GM23338 (cell line): ENCODE data around the gene KLHDC7A. TPM values are rescaled to one million over a fixed set of nuclear protein-coding genes. Genes with fewer than 3 reads are reported as not detected.

Experiments
- ATAC-seq: fragments of 200-7000 bp; cut with Tn5 transposase; 3 replicates; pipeline ENCODE4 v1.9.1; 2020
- DNase-seq: peaks from one replicate; pipeline ENCODE4 v3.0.0-alpha.2; 2015; ENCODE audit warnings: low spot score
- H2AFZ ChIP-seq: fragments of 200-600 bp; sonication (generic); 2 replicates; pipeline ENCODE4 v1.8.0; 2016; ENCODE audit warnings: antibody characterized with exemption, mild to moderate bottlenecking, moderate library complexity
- H3F3A ChIP-seq: fragments of 200-600 bp; sonication (generic); replicated peaks from 2 replicates; pipeline ENCODE4 v1.8.0; 2017; ENCODE audit warnings: antibody characterized with exemption, mixed run types, low read depth
- H3K27ac ChIP-seq: fragments of 200-600 bp; sonication (generic); 2 replicates; pipeline ENCODE4 v1.6.1; 2016; ENCODE audit warnings: low read depth
- H3K27me3 ChIP-seq: fragments of 200-600 bp; sonication (generic); 2 replicates; pipeline ENCODE4 v1.8.0; 2016; ENCODE audit warnings: mild to moderate bottlenecking, mixed run types, moderate library complexity; ENCODE audit not compliant: insufficient read depth
- H3K36me3 ChIP-seq: fragments of 200-600 bp; sonication (generic); 2 replicates; pipeline ENCODE4 v1.8.0; 2016; ENCODE audit warnings: mild to moderate bottlenecking; ENCODE audit not compliant: insufficient read depth
- H3K4me1 ChIP-seq: fragments of 200-600 bp; sonication (generic); 2 replicates; pipeline ENCODE4 v1.8.0; 2016; ENCODE audit warnings: mild to moderate bottlenecking, moderate library complexity; ENCODE audit not compliant: insufficient read depth
- H3K4me2 ChIP-seq: fragments of 200-600 bp; sonication (generic); 2 replicates; pipeline ENCODE4 v1.7.1; 2017; ENCODE audit warnings: mixed run types
- H3K4me3 ChIP-seq: fragments of 200-600 bp; sonication (generic); 2 replicates; pipeline ENCODE4 v1.6.1; 2016; ENCODE audit warnings: mixed run types
- H3K79me2 ChIP-seq: fragments of 200-600 bp; sonication (generic); replicated peaks from 2 replicates; pipeline ENCODE4 v1.8.0; 2017; ENCODE audit warnings: mild to moderate bottlenecking; ENCODE audit not compliant: insufficient read depth
- H3K9me2 ChIP-seq: fragments of 200-600 bp; sonication (generic); 2 replicates; pipeline ENCODE4 v1.8.0; 2017; ENCODE audit not compliant: insufficient read depth
- H4K20me1 ChIP-seq: fragments of 200-600 bp; sonication (generic); replicated peaks from 2 replicates; pipeline ENCODE4 v1.8.0; 2017; ENCODE audit warnings: mild to moderate bottlenecking; ENCODE audit not compliant: insufficient read depth
- H3K27ac Mint-ChIP-seq: 2 replicates; pipeline ENCODE4 v1.8.0; 2020; ENCODE audit warnings: inconsistent platforms, mild to moderate bottlenecking, moderate library complexity, mixed read lengths
- H3K27me3 Mint-ChIP-seq: 3 replicates; pipeline ENCODE4 v1.8.0; 2022; ENCODE audit warnings: low read depth, mild to moderate bottlenecking, moderate library complexity, mixed read lengths, inconsistent platforms; ENCODE audit not compliant: insufficient read depth, poor library complexity
- H3K36me3 Mint-ChIP-seq: 3 replicates; pipeline ENCODE4 v1.8.0; 2021; ENCODE audit warnings: low read depth, mild to moderate bottlenecking, inconsistent platforms, moderate library complexity, mixed read lengths
- H3K4me1 Mint-ChIP-seq: 3 replicates; pipeline ENCODE4 v1.8.0; 2020; ENCODE audit warnings: mild to moderate bottlenecking, inconsistent platforms, mixed read lengths
- H3K4me3 Mint-ChIP-seq: 3 replicates; pipeline ENCODE4 v1.8.0; 2021; ENCODE audit warnings: moderate library complexity, mild to moderate bottlenecking, inconsistent platforms, mixed read lengths
- H3K9me3 Mint-ChIP-seq: 3 replicates; pipeline ENCODE4 v1.8.0; 2020; ENCODE audit warnings: moderate library complexity, mild to moderate bottlenecking, inconsistent platforms, mixed read lengths
- CREB1 ChIP-seq: fragments of 250-450 bp; sonication (Bioruptor Pico); IDR thresholded peaks from 2 replicates; pipeline ENCODE4 v1.5.0; 2020; ENCODE audit warnings: low read depth, mild to moderate bottlenecking, moderate library complexity
- EZH2 ChIP-seq: fragments of 200-600 bp; sonication (generic); IDR thresholded peaks from one replicate; pipeline ENCODE4 v1.8.0; 2017; ENCODE audit warnings: antibody characterized with exemption, mild to moderate bottlenecking, low read depth; ENCODE audit not compliant: unreplicated experiment
- EZH2phosphoT487 ChIP-seq: fragments of 200-600 bp; sonication (generic); IDR thresholded peaks from one replicate; pipeline ENCODE4 v1.8.1; 2018; ENCODE audit warnings: antibody characterized with exemption; ENCODE audit not compliant: unreplicated experiment
- JUNB ChIP-seq: IDR thresholded peaks from one replicate; pipeline ENCODE4 v1.6.1; 2016; ENCODE audit warnings: antibody characterized with exemption; ENCODE audit not compliant: unreplicated experiment
- NANOG ChIP-seq: IDR thresholded peaks from 2 replicates; pipeline ENCODE4 v1.6.1; 2016; ENCODE audit warnings: antibody characterized with exemption, borderline replicate concordance
- POLR2AphosphoS5 ChIP-seq: IDR thresholded peaks from 2 replicates; pipeline ENCODE4 v1.6.1; 2016; ENCODE audit warnings: antibody characterized with exemption, low read depth
- STAT1 ChIP-seq: IDR thresholded peaks from one replicate; pipeline ENCODE4 v1.6.1; 2016; ENCODE audit warnings: antibody characterized with exemption; ENCODE audit not compliant: unreplicated experiment
- ZNF114 ChIP-seq: fragments of 250-450 bp; sonication (Bioruptor Pico); IDR thresholded peaks from 2 replicates; pipeline ENCODE4 v1.5.0; 2020; ENCODE audit warnings: mild to moderate bottlenecking, moderate library complexity
- ZNF331 ChIP-seq: fragments of 250-450 bp; sonication (Bioruptor Pico); IDR thresholded peaks from 2 replicates; pipeline ENCODE4 v1.5.0; 2020; ENCODE audit warnings: low read depth, mild to moderate bottlenecking, moderate library complexity
- polyA plus RNA-seq: library from polyadenylated mRNA; unstranded; fragments of >200 nt; fragmentation: Nextera tagmentation; extraction: Ambion mirVana; gene quantifications from 2 replicates; pipeline ENCODE4 v1.2.1, GENCODE V29; 2016
- total RNA-seq: library from RNA; depleted of rRNA; stranded (reverse); fragments of >200 nt; shearing (Covaris generic); gene quantifications from 2 replicates; pipeline ENCODE4 v1.2.3, GENCODE V29; 2014
- TF ChIP-seq, protein P1 (sequence below): IDR thresholded peaks from 2 replicates; pipeline ENCODE4 v1.6.1; 2016; ENCODE audit warnings: antibody characterized with exemption
- TF ChIP-seq, protein P2 (sequence below), 2 experiments: fragments of 200-600 bp in 1 of 2; sonication (generic) in 1 of 2; conservative IDR thresholded peaks; 2 replicates each; pipeline versions ENCODE4 v1.5.1 to v1.6.1; 2016 to 2017; ENCODE audit warnings: antibody characterized with exemption in 2 of 2, low read depth in 2 of 2, mild to moderate bottlenecking in 2 of 2, moderate library complexity in 1 of 2
- TF ChIP-seq, protein P3 (sequence below): fragments of 250-450 bp; sonication (Bioruptor Pico); IDR thresholded peaks from 2 replicates; pipeline ENCODE4 v1.5.0; 2020; ENCODE audit warnings: mild to moderate bottlenecking, moderate library complexity

The KLHDC7A gene
- total and polyA plus RNA-seq, 2 experiments from 2014 or later: 4.5 to 22.4 TPM

DNA sequence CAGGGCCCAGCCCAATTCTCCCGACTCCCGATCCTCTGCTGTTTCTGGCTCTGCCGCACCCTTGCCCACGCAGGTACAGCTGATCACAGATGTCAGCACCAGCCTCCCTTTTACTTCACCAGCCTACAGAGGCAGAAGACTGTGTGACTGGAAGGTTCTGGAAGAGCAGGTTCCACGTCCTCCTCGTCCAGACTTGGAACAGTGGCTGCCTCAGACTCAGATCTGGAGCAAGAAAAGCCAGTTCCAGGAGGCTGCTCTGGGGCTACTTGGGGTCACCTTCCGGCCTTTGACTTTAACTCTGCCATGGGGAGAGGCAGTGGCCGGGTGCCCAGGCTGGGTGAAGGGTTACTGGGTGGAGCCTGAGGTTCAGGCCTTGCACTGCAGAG is 16.1 kb upstream of the KLHDC7A start (continued):
- TF ChIP-seq, protein P1, sequence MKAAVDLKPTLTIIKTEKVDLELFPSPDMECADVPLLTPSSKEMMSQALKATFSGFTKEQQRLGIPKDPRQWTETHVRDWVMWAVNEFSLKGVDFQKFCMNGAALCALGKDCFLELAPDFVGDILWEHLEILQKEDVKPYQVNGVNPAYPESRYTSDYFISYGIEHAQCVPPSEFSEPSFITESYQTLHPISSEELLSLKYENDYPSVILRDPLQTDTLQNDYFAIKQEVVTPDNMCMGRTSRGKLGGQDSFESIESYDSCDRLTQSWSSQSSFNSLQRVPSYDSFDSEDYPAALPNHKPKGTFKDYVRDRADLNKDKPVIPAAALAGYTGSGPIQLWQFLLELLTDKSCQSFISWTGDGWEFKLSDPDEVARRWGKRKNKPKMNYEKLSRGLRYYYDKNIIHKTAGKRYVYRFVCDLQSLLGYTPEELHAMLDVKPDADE: no peak
- TF ChIP-seq CREB1 (CRISPR knock-in tag) (no peak), NANOG (no peak), ZNF331 (CRISPR knock-in tag) (no peak)

DNA sequence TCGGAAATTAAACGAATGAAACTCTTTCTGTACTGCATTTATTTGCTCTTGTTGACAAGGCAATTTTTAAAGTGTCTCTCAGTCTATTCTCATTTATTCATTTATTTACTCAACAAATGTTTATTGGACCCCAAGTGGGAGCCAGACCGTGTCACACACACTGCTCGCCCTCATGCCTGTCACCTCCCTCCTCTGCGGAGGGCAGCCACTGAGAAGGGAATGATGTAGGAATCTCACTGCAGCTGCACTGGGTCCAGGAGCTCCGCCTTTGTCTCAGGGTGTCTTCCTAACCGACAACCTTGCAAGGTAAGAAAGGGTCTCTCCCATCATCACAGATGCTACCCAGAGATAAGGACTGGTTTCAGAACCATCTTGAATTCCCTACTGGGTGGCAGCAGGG is 14.1 kb upstream of the KLHDC7A start:
- Histone ChIP-seq H3K9me2 (no peaks in the 10 kb centered on the region), H3K27ac (no peak overlapping the region), H4K20me1 (no peaks in the 10 kb centered on the region), H3K27me3 (no peaks in the 10 kb centered on the region), H3K36me3 (no peaks in the 10 kb centered on the region), H3K4me3 (no peak overlapping the region), H3K4me2 (no peak overlapping the region), H3F3A (no peaks in the 10 kb centered on the region), H3K4me1 (peaks cover 6% of the 10 kb centered on the region; the same call in 1 of the 2 replicates), H3K79me2 (no peaks in the 10 kb centered on the region), H2AFZ (no peak overlapping the region)
- Mint-ChIP-seq H3K27ac (no peak overlapping the region), H3K36me3 (peaks cover 2% of the 10 kb centered on the region; the same call in 1 of the 3 replicates), H3K9me3 (no peaks in the 10 kb centered on the region), H3K27me3 (peaks cover 3% of the 10 kb centered on the region), H3K4me1 (peaks cover 11% of the 10 kb centered on the region), H3K4me3 (no peak overlapping the region)
- ATAC-seq (no peak), DNase-seq (no peak)
- TF ChIP-seq STAT1: no peak
- TF ChIP-seq, protein P2, sequence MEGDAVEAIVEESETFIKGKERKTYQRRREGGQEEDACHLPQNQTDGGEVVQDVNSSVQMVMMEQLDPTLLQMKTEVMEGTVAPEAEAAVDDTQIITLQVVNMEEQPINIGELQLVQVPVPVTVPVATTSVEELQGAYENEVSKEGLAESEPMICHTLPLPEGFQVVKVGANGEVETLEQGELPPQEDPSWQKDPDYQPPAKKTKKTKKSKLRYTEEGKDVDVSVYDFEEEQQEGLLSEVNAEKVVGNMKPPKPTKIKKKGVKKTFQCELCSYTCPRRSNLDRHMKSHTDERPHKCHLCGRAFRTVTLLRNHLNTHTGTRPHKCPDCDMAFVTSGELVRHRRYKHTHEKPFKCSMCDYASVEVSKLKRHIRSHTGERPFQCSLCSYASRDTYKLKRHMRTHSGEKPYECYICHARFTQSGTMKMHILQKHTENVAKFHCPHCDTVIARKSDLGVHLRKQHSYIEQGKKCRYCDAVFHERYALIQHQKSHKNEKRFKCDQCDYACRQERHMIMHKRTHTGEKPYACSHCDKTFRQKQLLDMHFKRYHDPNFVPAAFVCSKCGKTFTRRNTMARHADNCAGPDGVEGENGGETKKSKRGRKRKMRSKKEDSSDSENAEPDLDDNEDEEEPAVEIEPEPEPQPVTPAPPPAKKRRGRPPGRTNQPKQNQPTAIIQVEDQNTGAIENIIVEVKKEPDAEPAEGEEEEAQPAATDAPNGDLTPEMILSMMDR (conservative IDR thresholded peaks at IDR 0.05; ENCODE audit: low read depth in 2 of 2): no peak
- no peak for TF ChIP-seq EZH2phosphoT487
- no peak for TF ChIP-seq ZNF114 (CRISPR knock-in tag)
- TF ChIP-seq, protein P1: no peak
- TF ChIP-seq ZNF331 (CRISPR knock-in tag): no peak
- TF ChIP-seq EZH2: no peak
- no peak for TF ChIP-seq NANOG
- TF ChIP-seq, protein P3, sequence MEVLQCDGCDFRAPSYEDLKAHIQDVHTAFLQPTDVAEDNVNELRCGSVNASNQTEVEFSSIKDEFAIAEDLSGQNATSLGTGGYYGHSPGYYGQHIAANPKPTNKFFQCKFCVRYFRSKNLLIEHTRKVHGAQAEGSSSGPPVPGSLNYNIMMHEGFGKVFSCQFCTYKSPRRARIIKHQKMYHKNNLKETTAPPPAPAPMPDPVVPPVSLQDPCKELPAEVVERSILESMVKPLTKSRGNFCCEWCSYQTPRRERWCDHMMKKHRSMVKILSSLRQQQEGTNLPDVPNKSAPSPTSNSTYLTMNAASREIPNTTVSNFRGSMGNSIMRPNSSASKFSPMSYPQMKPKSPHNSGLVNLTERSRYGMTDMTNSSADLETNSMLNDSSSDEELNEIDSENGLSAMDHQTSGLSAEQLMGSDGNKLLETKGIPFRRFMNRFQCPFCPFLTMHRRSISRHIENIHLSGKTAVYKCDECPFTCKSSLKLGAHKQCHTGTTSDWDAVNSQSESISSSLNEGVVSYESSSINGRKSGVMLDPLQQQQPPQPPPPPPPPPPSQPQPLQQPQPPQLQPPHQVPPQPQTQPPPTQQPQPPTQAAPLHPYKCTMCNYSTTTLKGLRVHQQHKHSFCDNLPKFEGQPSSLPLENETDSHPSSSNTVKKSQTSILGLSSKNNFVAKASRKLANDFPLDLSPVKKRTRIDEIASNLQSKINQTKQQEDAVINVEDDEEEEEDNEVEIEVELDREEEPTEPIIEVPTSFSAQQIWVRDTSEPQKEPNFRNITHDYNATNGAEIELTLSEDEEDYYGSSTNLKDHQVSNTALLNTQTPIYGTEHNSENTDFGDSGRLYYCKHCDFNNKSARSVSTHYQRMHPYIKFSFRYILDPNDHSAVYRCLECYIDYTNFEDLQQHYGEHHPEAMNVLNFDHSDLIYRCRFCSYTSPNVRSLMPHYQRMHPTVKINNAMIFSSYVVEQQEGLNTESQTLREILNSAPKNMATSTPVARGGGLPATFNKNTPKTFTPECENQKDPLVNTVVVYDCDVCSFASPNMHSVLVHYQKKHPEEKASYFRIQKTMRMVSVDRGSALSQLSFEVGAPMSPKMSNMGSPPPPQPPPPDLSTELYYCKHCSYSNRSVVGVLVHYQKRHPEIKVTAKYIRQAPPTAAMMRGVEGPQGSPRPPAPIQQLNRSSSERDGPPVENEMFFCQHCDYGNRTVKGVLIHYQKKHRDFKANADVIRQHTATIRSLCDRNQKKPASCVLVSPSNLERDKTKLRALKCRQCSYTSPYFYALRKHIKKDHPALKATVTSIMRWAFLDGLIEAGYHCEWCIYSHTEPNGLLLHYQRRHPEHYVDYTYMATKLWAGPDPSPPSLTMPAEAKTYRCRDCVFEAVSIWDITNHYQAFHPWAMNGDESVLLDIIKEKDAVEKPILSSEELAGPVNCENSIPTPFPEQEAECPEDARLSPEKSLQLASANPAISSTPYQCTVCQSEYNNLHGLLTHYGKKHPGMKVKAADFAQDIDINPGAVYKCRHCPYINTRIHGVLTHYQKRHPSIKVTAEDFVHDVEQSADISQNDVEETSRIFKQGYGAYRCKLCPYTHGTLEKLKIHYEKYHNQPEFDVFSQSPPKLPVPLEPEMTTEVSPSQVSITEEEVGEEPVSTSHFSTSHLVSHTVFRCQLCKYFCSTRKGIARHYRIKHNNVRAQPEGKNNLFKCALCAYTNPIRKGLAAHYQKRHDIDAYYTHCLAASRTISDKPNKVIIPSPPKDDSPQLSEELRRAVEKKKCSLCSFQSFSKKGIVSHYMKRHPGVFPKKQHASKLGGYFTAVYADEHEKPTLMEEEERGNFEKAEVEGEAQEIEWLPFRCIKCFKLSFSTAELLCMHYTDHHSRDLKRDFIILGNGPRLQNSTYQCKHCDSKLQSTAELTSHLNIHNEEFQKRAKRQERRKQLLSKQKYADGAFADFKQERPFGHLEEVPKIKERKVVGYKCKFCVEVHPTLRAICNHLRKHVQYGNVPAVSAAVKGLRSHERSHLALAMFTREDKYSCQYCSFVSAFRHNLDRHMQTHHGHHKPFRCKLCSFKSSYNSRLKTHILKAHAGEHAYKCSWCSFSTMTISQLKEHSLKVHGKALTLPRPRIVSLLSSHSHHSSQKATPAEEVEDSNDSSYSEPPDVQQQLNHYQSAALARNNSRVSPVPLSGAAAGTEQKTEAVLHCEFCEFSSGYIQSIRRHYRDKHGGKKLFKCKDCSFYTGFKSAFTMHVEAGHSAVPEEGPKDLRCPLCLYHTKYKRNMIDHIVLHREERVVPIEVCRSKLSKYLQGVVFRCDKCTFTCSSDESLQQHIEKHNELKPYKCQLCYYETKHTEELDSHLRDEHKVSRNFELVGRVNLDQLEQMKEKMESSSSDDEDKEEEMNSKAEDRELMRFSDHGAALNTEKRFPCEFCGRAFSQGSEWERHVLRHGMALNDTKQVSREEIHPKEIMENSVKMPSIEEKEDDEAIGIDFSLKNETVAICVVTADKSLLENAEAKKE (CRISPR knock-in tag): no peak
- TF ChIP-seq JUNB: no peak
- no peak for TF ChIP-seq CREB1 (CRISPR knock-in tag)
- TF ChIP-seq POLR2AphosphoS5: no peak
